GM12878 (cell line): ENCODE data around the gene GSX1. TPM values are rescaled to one million over a fixed set of nuclear protein-coding genes. Genes with fewer than 3 reads are reported as not detected.

ENCODE experiments used
- ATAC-seq: fragments of 200-7000 bp; cut with Tn5 transposase; 3 replicates; pipeline ENCODE4 v1.9.1; 2020; ENCODE audit warnings: mild to moderate bottlenecking, moderate library complexity
- BruUV-seq: library from RNA; stranded (reverse); fragments of 400-500 nt; replicated peaks from 2 replicates; lab custom pipeline; 2021; lab: Mats Ljungman, UMichigan
- CTCF ChIA-PET: fragments of 300-600 bp; sonication (Branson Sonifier 250); formaldehyde crosslinking; extraction: SDS; loops from one replicate; lab custom pipeline; 2021; ENCODE audit warnings: inconsistent platforms; lab: Yijun Ruan, JAX
- POLR2A ChIA-PET: fragments of 350-600 bp; formaldehyde crosslinking; extraction: SDS; loops from one replicate; lab custom pipeline; 2021; ENCODE audit warnings: inconsistent platforms; lab: Charles Lee
- RAD21 ChIA-PET: fragments of 300-600 bp; sonication (Branson Sonifier 250); formaldehyde crosslinking; loops from one replicate; lab custom pipeline; 2023; ENCODE audit warnings: antibody characterized with exemption; ENCODE audit not compliant: unreplicated experiment; lab: Charles Lee
- SMC1A ChIA-PET: fragments of 300-600 bp; sonication (Branson Sonifier 250); formaldehyde crosslinking; loops from one replicate; lab custom pipeline; 2023; ENCODE audit not compliant: unreplicated experiment, uncharacterized antibody; lab: Charles Lee
- DNase-seq: peaks from one replicate; pipeline ENCODE4 v3.0.0-alpha.2; 2011; ENCODE audit warnings: low read depth, low spot score
- FAIRE-seq: peaks from 3 replicates; lab custom pipeline; 2011; peaks lifted over from hg19 to GRCh38; lab: Jason Lieb, UNC
- H2AFZ ChIP-seq: 2 replicates; pipeline ENCODE4 v1.6.0; 2011; ENCODE audit warnings: low read depth, low read length, control low read depth; ENCODE audit not compliant: control insufficient read depth
- H3K27ac ChIP-seq: 2 replicates; pipeline ENCODE4 v1.5.1; 2011; ENCODE audit warnings: control low read depth; ENCODE audit not compliant: control insufficient read depth, insufficient read depth
- H3K27me3 ChIP-seq, 2 experiments: replicated peaks in 1 of 2; 2 replicates each; pipeline versions ENCODE4 v1.6.0 to v1.6.1; 2011; ENCODE audit warnings: low read length in 1 of 2; ENCODE audit not compliant: control insufficient read depth in 2 of 2, insufficient read depth in 2 of 2
- H3K36me3 ChIP-seq, 2 experiments: 2 replicates each; pipeline ENCODE4 v1.5.1; 2011; ENCODE audit warnings: low read length in 1 of 2; ENCODE audit not compliant: control insufficient read depth in 2 of 2, insufficient read depth in 2 of 2
- H3K4me1 ChIP-seq: 2 replicates; pipeline ENCODE4 v1.6.1; 2011; ENCODE audit warnings: mild to moderate bottlenecking, low read length, moderate library complexity, mixed read lengths; ENCODE audit not compliant: control insufficient read depth, insufficient read depth
- H3K4me2 ChIP-seq: 2 replicates; pipeline ENCODE4 v1.6.0; 2011; ENCODE audit warnings: control low read depth; ENCODE audit not compliant: control insufficient read depth, insufficient read depth
- H3K4me3 ChIP-seq: fragments of 200-600 bp; sonication (generic); 2 replicates; pipeline ENCODE4 v1.5.1; 2016
- H3K79me2 ChIP-seq: 2 replicates; pipeline ENCODE4 v1.6.0; 2011; ENCODE audit warnings: low read length; ENCODE audit not compliant: control insufficient read depth, insufficient read depth
- H3K9ac ChIP-seq: 2 replicates; pipeline ENCODE4 v1.8.0; 2011; ENCODE audit warnings: low read length, control low read depth, mixed read lengths; ENCODE audit not compliant: control insufficient read depth, insufficient read depth
- H3K9me3 ChIP-seq: replicated peaks from 3 replicates; pipeline ENCODE4 v1.5.1; 2011; ENCODE audit warnings: mild to moderate bottlenecking, low read length; ENCODE audit not compliant: control insufficient read depth, insufficient read depth
- H4K20me1 ChIP-seq: 2 replicates; pipeline ENCODE4 v1.6.0; 2011; ENCODE audit not compliant: control insufficient read depth, insufficient read depth
- CBX3 ChIP-seq: fragments of 200-600 bp; sonication (generic); IDR thresholded peaks from 2 replicates; pipeline ENCODE4 v1.6.1; 2016; ENCODE audit warnings: low read depth, borderline replicate concordance
- E2F8 ChIP-seq: fragments of 450-650 bp; IDR thresholded peaks from 2 replicates; pipeline ENCODE4 v1.6.1; 2018; ENCODE audit warnings: mild to moderate bottlenecking, low read depth, moderate library complexity; ENCODE audit not compliant: partially characterized antibody
- ESRRA ChIP-seq: IDR thresholded peaks from 2 replicates; pipeline ENCODE4 v1.6.1; 2012; ENCODE audit warnings: mild to moderate bottlenecking, low read length, improper control_type of control experiment
- GATAD2B ChIP-seq: fragments of 450-650 bp; conservative IDR thresholded peaks from 2 replicates; pipeline ENCODE4 v1.6.1; 2017; ENCODE audit warnings: low read depth, mild to moderate bottlenecking, moderate library complexity
- IKZF1 ChIP-seq: fragments of 450-650 bp; conservative IDR thresholded peaks from 2 replicates; pipeline ENCODE4 v1.6.1; 2017; ENCODE audit warnings: antibody characterized with exemption, mild to moderate bottlenecking
- MAX ChIP-seq: IDR thresholded peaks from 2 replicates; pipeline ENCODE4 v1.6.1; 2012; ENCODE audit warnings: low read depth, low read length, improper control_type of control experiment
- PKNOX1 ChIP-seq: fragments of 450-650 bp; IDR thresholded peaks from 2 replicates; pipeline ENCODE4 v1.6.1; 2016; ENCODE audit warnings: mild to moderate bottlenecking
- RBBP5 ChIP-seq: fragments of 200-600 bp; sonication (generic); conservative IDR thresholded peaks from 2 replicates; pipeline ENCODE4 v1.6.1; 2016
- REST ChIP-seq: IDR thresholded peaks from 2 replicates; pipeline ENCODE4 v1.6.1; 2012; ENCODE audit warnings: mild to moderate bottlenecking, low read depth, low read length
- SKIL ChIP-seq: fragments of 450-650 bp; IDR thresholded peaks from 2 replicates; pipeline ENCODE4 v1.6.1; 2017; ENCODE audit warnings: mild to moderate bottlenecking, low read depth, inconsistent platforms; ENCODE audit not compliant: poor library complexity, severe bottlenecking
- SMARCA5 ChIP-seq: fragments of 450-650 bp; IDR thresholded peaks from 2 replicates; pipeline ENCODE4 v1.6.1; 2017; ENCODE audit warnings: mild to moderate bottlenecking
- STAT1 ChIP-seq: fragments of 450-650 bp; conservative IDR thresholded peaks from 2 replicates; pipeline ENCODE4 v1.6.1; 2014; ENCODE audit warnings: antibody characterized with exemption, mild to moderate bottlenecking
- TCF7 ChIP-seq: IDR thresholded peaks from 2 replicates; pipeline ENCODE4 v1.6.1; 2014; ENCODE audit warnings: antibody characterized with exemption, borderline replicate concordance
- WGBS: methylation state at CpG from one replicate; pipeline ENCODE4 v1.1.6; 2016; ENCODE audit warnings: low lambda C conversion rate; ENCODE audit not compliant: insufficient replicate concordance, insufficient coverage; ENCODE audit errors: missing lambda C conversion rate; 5-methylcytosine and 5-hydroxymethylcytosine counted together
- in situ Hi-C: fragments of 300-500 bp; cut with MboI; formaldehyde crosslinking; loops from 9 replicates; pipeline ENCODE4 v1.14.3; 2018; ENCODE audit warnings: mixed read lengths
- intact Hi-C: fragments of 100-400 bp; cut with micrococcal nuclease; formaldehyde crosslinking; loops from one replicate; pipeline ENCODE4 v1.14.2; 2022; ENCODE audit not compliant: unreplicated experiment
- polyA plus RNA-seq, 11 experiments: library from polyadenylated mRNA; depleted of rRNA in 4 of 11; unstranded in 6 of 11; stranded (reverse) in 5 of 11; fragments of >200 nt; fragmentation: Nextera tagmentation in 4 of 11; fragmentation: Illumina TruSeq in 1 of 11; extraction: Ambion mirVana in 4 of 11; extraction: Trizol in 1 of 11; gene quantifications; 1 replicate in 1 of 11; 2 replicates in 10 of 11; pipeline versions ENCODE4 v1.2.1 to v1.2.3, GENCODE V29; 2011 to 2016; ENCODE audit warnings: inconsistent platforms in 2 of 11, missing spikeins in 2 of 11, low read depth in 1 of 11
- total RNA-seq, 4 experiments: library from RNA; depleted of rRNA in 3 of 4; stranded (reverse); fragments of >200 nt in 3 of 4; fragmentation: Illumina TruSeq in 1 of 4; extraction: Trizol in 1 of 4; gene quantifications; 2 replicates each; pipeline versions ENCODE4 v1.2.1 to v1.2.3, GENCODE V29; 2013 to 2021

GSX1 gene
- total and polyA plus RNA-seq, 10 of the 15 experiments (the other 5 are each of a cell fraction or from before 2014, with no cell fraction given) = not detected

- TF ChIP-seq E2F8 (no peak), RBBP5 (no peak), IKZF1 (no peak), GATAD2B (no peak), SKIL (no peak)
- TF ChIP-seq, all 136 proteins: peak for 0
Observed at GRCh38 chr13:27810009-27810408, 17.7 kb downstream of the GSX1 start (continued).

GRCh38 chr13:27810461-27810860 is 18.2 kb downstream of the GSX1 start:
- intact Hi-C loops (no loop called here), in situ Hi-C loops (no loop called here)
- no peaks in the 10 kb centered on the region for H3K4me1 ChIP-seq
- H2AFZ ChIP-seq = no peak overlapping the region
- ChIA-PET RAD21 (interaction anchor here (0.7 to 1.2 kb wide), 2 partner anchors 16 to 18 kb away, joined by 4 read pairs; no protein-coding TSS in a partner anchor), CTCF (interaction anchor here (1.2 kb wide), 1 partner anchor 16 kb away, joined by 8 read pairs; no protein-coding TSS in a partner anchor), SMC1A (interaction anchor here (1.2 kb wide), 1 partner anchor 16 kb away, joined by 7 read pairs; no protein-coding TSS in a partner anchor), POLR2A (no interaction called here)
- H3K9me3 ChIP-seq = no peaks in the 10 kb centered on the region
- peaks cover 0 to 8% of the 10 kb centered on the region in 2 experiments; a peak in 2 of 4 replicates for H3K27me3 ChIP-seq
- 0% methylated on average over 2 of the region's 2 CpGs for WGBS
- ATAC-seq = no peak
- no peak for DNase-seq
- no peak overlapping the region for H3K4me3 ChIP-seq
- H3K36me3 ChIP-seq = no peaks in the 10 kb centered on the region
- no peaks in the 10 kb centered on the region for H3K79me2 ChIP-seq
- H3K9ac ChIP-seq = no peak overlapping the region
- no peak overlapping the region for H3K4me2 ChIP-seq
- no peak overlapping the region for H3K27ac ChIP-seq
- BruUV-seq = no TSS peak
- no peak for FAIRE-seq
- no peaks in the 10 kb centered on the region for H4K20me1 ChIP-seq
- TF ChIP-seq SMARCA5 (no peak), PKNOX1 (no peak), MAX (no peak), REST (no peak), CBX3 (no peak), ESRRA (no peak), TCF7 (no peak), STAT1 (no peak)
